HG03439 (cell line): Measurements from ENCODE around the gene FOXE1.

Source experiments
- ATAC-seq: cut with Tn5 transposase; IDR thresholded peaks from one replicate; pipeline ENCODE4 v1.9.1; 2021; ENCODE audit warnings: mild to moderate bottlenecking, moderate library complexity; ENCODE audit not compliant: unreplicated experiment

The FOXE1 gene

GRCh38 chr9:97864396-97864795, 11.4 kb downstream of the FOXE1 start:
- no peak for ATAC-seq

- ATAC-seq: no peak
Observed at GRCh38 chr9:97866300-97866699, 13.3 kb downstream of the FOXE1 start.

GRCh38 chr9:97866848-97867247, 13.8 kb downstream of the FOXE1 start:
- ATAC-seq: no peak

GRCh38 chr9:97868859-97869258, 15.8 kb downstream of the FOXE1 start:
- no peak for ATAC-seq

- no peak for ATAC-seq
Observed at GRCh38 chr9:97873425-97873824, 20.4 kb downstream of the FOXE1 start.

GRCh38 chr9:97873882-97874281, 20.9 kb downstream of the FOXE1 start:
- ATAC-seq: no peak

- no peak for ATAC-seq
Observed at GRCh38 chr9:97874624-97875023, 21.6 kb downstream of the FOXE1 start.

- ATAC-seq: no peak
Observed at GRCh38 chr9:97875111-97875510, 22.1 kb downstream of the FOXE1 start.

GRCh38 chr9:97876061-97876460, 23.0 kb downstream of the FOXE1 start:
- no peak for ATAC-seq

- ATAC-seq: no peak
Observed at GRCh38 chr9:97880336-97880735, 27.3 kb downstream of the FOXE1 start.

- ATAC-seq: no peak
Observed at GRCh38 chr9:97889941-97890887, 37.2 kb downstream of the FOXE1 start.

- no peak for ATAC-seq
Observed at GRCh38 chr9:97891736-97892135, 38.7 kb downstream of the FOXE1 start.

GRCh38 chr9:97892421-97892820, 39.4 kb downstream of the FOXE1 start:
- ATAC-seq: no peak

GRCh38 chr9:97895211-97895610, 42.2 kb downstream of the FOXE1 start:
- no peak for ATAC-seq

- no peak for ATAC-seq
Observed at GRCh38 chr9:97895695-97896332, 42.8 kb downstream of the FOXE1 start.

GRCh38 chr9:97900103-97900737, 47.2 kb downstream of the FOXE1 start:
- ATAC-seq: no peak

GRCh38 chr9:97900738-97901565, 47.9 kb downstream of the FOXE1 start:
- ATAC-seq: no peak

GRCh38 chr9:97903177-97903576, 50.2 kb downstream of the FOXE1 start:
- no peak for ATAC-seq

- ATAC-seq: no peak
Observed at GRCh38 chr9:97904725-97905124, 51.7 kb downstream of the FOXE1 start.

- ATAC-seq: no peak
Observed at GRCh38 chr9:97905228-97905627, 52.2 kb downstream of the FOXE1 start.
